Endothelial cell of umbilical vein (primary cell): Measurements from ENCODE around the gene CCNC. TPM values are rescaled to one million over a fixed set of nuclear protein-coding genes. Genes with fewer than 3 reads are reported as not detected.

ENCODE experiments used
- BruUV-seq: library from RNA; stranded (reverse); fragments of 400-500 nt; replicated peaks from 2 replicates; lab custom pipeline; 2021; lab: Mats Ljungman, UMichigan
- CTCF ChIA-PET: fragments of 300-600, 350-600 bp; sonication (Branson Sonifier 250); formaldehyde crosslinking; loops from one replicate; lab custom pipeline; 2021; ENCODE audit warnings: antibody characterized with exemption, inconsistent platforms; lab: Charles Lee
- POLR2A ChIA-PET: fragments of 300-600, 350-600 bp; sonication (Branson Sonifier 250); formaldehyde crosslinking; loops from one replicate; lab custom pipeline; 2021; ENCODE audit warnings: antibody characterized with exemption, inconsistent platforms; lab: Charles Lee
- DNase-seq: peaks from one replicate; pipeline ENCODE4 v3.0.0-alpha.2; 2011; ENCODE audit warnings: low read depth, low spot score
- FAIRE-seq: peaks from 2 replicates; lab custom pipeline; 2011; peaks lifted over from hg19 to GRCh38; lab: Jason Lieb, UNC
- H2AFZ ChIP-seq: 2 replicates; pipeline ENCODE4 v1.6.0; 2012; ENCODE audit warnings: low read depth, low read length, control low read depth, inconsistent platforms
- H3K27ac ChIP-seq: 2 replicates; pipeline ENCODE4 v1.5.1; 2011; ENCODE audit warnings: low read depth, mild to moderate bottlenecking, control low read depth, low read length, moderate library complexity; ENCODE audit not compliant: insufficient read depth
- H3K27me3 ChIP-seq, 2 experiments: 2 replicates each; pipeline versions ENCODE4 v1.6.0 to v1.6.1; 2011; ENCODE audit warnings: low read length in 2 of 2, mixed read lengths in 1 of 2; ENCODE audit not compliant: control insufficient read depth in 2 of 2, insufficient read depth in 2 of 2
- H3K36me3 ChIP-seq, 2 experiments: 2 replicates in 1 of 2; 3 replicates in 1 of 2; pipeline ENCODE4 v1.5.1; 2011; ENCODE audit warnings: low read length in 2 of 2, mild to moderate bottlenecking in 1 of 2, moderate library complexity in 1 of 2; ENCODE audit not compliant: control insufficient read depth in 2 of 2, insufficient read depth in 2 of 2; ENCODE audit errors: extremely low read depth in 1 of 2
- H3K4me1 ChIP-seq: 3 replicates; pipeline ENCODE4 v1.5.1; 2011; ENCODE audit warnings: mild to moderate bottlenecking, low read length; ENCODE audit not compliant: control insufficient read depth, insufficient read depth; ENCODE audit errors: extremely low read depth
- H3K4me2 ChIP-seq: 2 replicates; pipeline ENCODE4 v1.6.1; 2011; ENCODE audit warnings: low read length, control low read depth, mixed read lengths; ENCODE audit not compliant: insufficient read depth
- H3K4me3 ChIP-seq, 3 experiments: fragments of 200-600 bp in 1 of 3; sonication (generic), shearing (Covaris generic) in 1 of 3; replicated peaks in 1 of 3; 2 replicates each; pipeline ENCODE4 v1.5.1; 2011 to 2016; ENCODE audit warnings: control low read depth in 3 of 3, low read length in 3 of 3, mild to moderate bottlenecking in 2 of 3, inconsistent platforms in 1 of 3, low read depth in 1 of 3, moderate library complexity in 1 of 3; ENCODE audit not compliant: insufficient read depth in 1 of 3
- H3K79me2 ChIP-seq: 2 replicates; pipeline ENCODE4 v1.6.0; 2012; ENCODE audit warnings: low read length, inconsistent platforms; ENCODE audit not compliant: control insufficient read depth, insufficient read depth
- H3K9ac ChIP-seq: replicated peaks from 2 replicates; pipeline ENCODE3; 2011; ENCODE audit warnings: low read length, control low read depth; ENCODE audit not compliant: insufficient read depth; ENCODE audit errors: extremely low read depth
- H3K9me1 ChIP-seq: replicated peaks from 3 replicates; pipeline ENCODE4 v1.6.0; 2011; ENCODE audit warnings: mild to moderate bottlenecking, low read length; ENCODE audit not compliant: control insufficient read depth, insufficient read depth; ENCODE audit errors: extremely low read depth
- H3K9me3 ChIP-seq: replicated peaks from 2 replicates; pipeline ENCODE4 v1.5.1; 2012; ENCODE audit warnings: low read length, inconsistent platforms; ENCODE audit not compliant: control insufficient read depth, insufficient read depth
- H4K20me1 ChIP-seq: replicated peaks from 2 replicates; pipeline ENCODE3; 2011; ENCODE audit warnings: mild to moderate bottlenecking, low read length; ENCODE audit not compliant: control insufficient read depth, insufficient read depth; ENCODE audit errors: extremely low read depth
- GATA2 ChIP-seq: IDR thresholded peaks from 2 replicates; pipeline ENCODE4 v1.7.0; 2011; ENCODE audit warnings: low read depth, mild to moderate bottlenecking, moderate library complexity, mixed read lengths, low read length; ENCODE audit not compliant: insufficient read length, insufficient read depth
- MAX ChIP-seq: IDR thresholded peaks from 2 replicates; pipeline ENCODE4 v1.6.1; 2011; ENCODE audit not compliant: insufficient read depth, insufficient read length
- POLR2A ChIP-seq: IDR thresholded peaks from 2 replicates; pipeline ENCODE4 v1.6.1; 2012; ENCODE audit warnings: low read depth, mild to moderate bottlenecking, control low read depth, low read length
- POLR2AphosphoS5 ChIP-seq: IDR thresholded peaks from 2 replicates; pipeline ENCODE4 v1.6.1; 2012; ENCODE audit warnings: low read depth, mild to moderate bottlenecking, control low read depth, low read length, moderate library complexity; ENCODE audit not compliant: insufficient read depth
- dilution Hi-C: fragments of 300-500 bp; cut with MboI; formaldehyde crosslinking; loops from one replicate; pipeline ENCODE4 v1.15.0; 2019; ENCODE audit warnings: low sequenced_read_pairs; ENCODE audit not compliant: extremely low pct_ligation_motif_present
- intact Hi-C: fragments of 100-400 bp; cut with micrococcal nuclease; formaldehyde crosslinking; loops from one replicate; pipeline ENCODE4 v1.10.0; 2022
- polyA plus RNA-seq, 4 experiments: library from polyadenylated mRNA; depleted of rRNA in 3 of 4; stranded (reverse) in 3 of 4; unstranded in 1 of 4; fragments of >200 nt; gene quantifications; 2 replicates each; pipeline versions ENCODE4 v1.2.1 to v1.2.3, GENCODE V29; 2011 to 2012; ENCODE audit warnings: missing spikeins in 1 of 4
- total RNA-seq: library from RNA; stranded (reverse); gene quantifications from 2 replicates; pipeline ENCODE4 v1.2.3, GENCODE V29; 2021

CCNC gene
- total and polyA plus RNA-seq, 2 donors (not counting 3 experiments of a cell fraction or from before 2014, with no cell fraction given): 18.2 to 53.5 TPM

GRCh38 chr6:99560668-99561067 lies 7.8 kb downstream of the CCNC start:
- Histone ChIP-seq H3K27me3 (no peaks in the 10 kb centered on the region), H3K9me1 (peaks cover 5% of the 10 kb centered on the region), H3K79me2 (peaks cover 34% of the 10 kb centered on the region), H3K27ac (no peak overlapping the region), H3K9ac (no peak overlapping the region), H2AFZ (no peak overlapping the region), H3K4me3 (no peak overlapping the region), H3K9me3 (no peaks in the 10 kb centered on the region), H4K20me1 (peaks cover 5% of the 10 kb centered on the region), H3K36me3 (peaks cover 6 to 12% of the 10 kb centered on the region in 2 experiments), H3K4me2 (no peak overlapping the region), H3K4me1 (peaks cover 8% of the 10 kb centered on the region)
- TF ChIP-seq GATA2 (no peak), POLR2AphosphoS5 (no peak), POLR2A (no peak)
- ChIA-PET CTCF (interaction anchor here (0.7 kb wide), 1 partner anchor 22 kb away, joined by 3 read pairs; no protein-coding TSS in a partner anchor), POLR2A (no interaction called here)
- DNase-seq (no peak), FAIRE-seq (no peak)
- intact Hi-C loops: no loop called here
- dilution Hi-C loops: no loop called here
- BruUV-seq: no TSS peak

GRCh38 chr6:99559057-99559456 lies 9.4 kb downstream of the CCNC start:
- H3K4me3 ChIP-seq: no peak overlapping the region
- no peaks in the 10 kb centered on the region for H3K27me3 ChIP-seq
- intact Hi-C loops: no loop called here
- no peak for FAIRE-seq
- H3K9ac ChIP-seq: no peak overlapping the region
- peaks cover 23% of the 10 kb centered on the region for H3K79me2 ChIP-seq
- peaks cover 5% of the 10 kb centered on the region for H3K9me1 ChIP-seq
- BruUV-seq: no TSS peak
- H3K36me3 ChIP-seq: peaks cover 6 to 14% of the 10 kb centered on the region in 2 experiments
- dilution Hi-C loops: no loop called here
- no peak overlapping the region for H3K4me2 ChIP-seq
- H2AFZ ChIP-seq: no peak overlapping the region
- peaks cover 8% of the 10 kb centered on the region for H3K4me1 ChIP-seq
- no peak for TF ChIP-seq MAX
- ChIA-PET CTCF (interaction anchor here (0.7 to 1.1 kb wide), 2 partner anchors 14 to 204 kb away, joined by 3 to 4 read pairs; no protein-coding TSS in a partner anchor), POLR2A (no interaction called here)
- no peak for DNase-seq
- peaks cover 5% of the 10 kb centered on the region for H4K20me1 ChIP-seq
- no peak overlapping the region for H3K27ac ChIP-seq
- H3K9me3 ChIP-seq: no peaks in the 10 kb centered on the region
